ENCODE measurements around the gene EHMT1.

Gene EHMT1

GRCh38 chr9:137660144-137660543 is 41.3 kb downstream of the EHMT1 start:
- Histone ChIP-seq H2AFZ (ENCODE audit: low read length) (no peak overlapping the region), H3K36me3 (replicated peaks; ENCODE audit: insufficient read depth, low read length) (no peaks in the 10 kb centered on the region), H3K27me3 (replicated peaks; ENCODE audit: insufficient read depth, low read length) (no peaks in the 10 kb centered on the region), H3K9ac (ENCODE audit: low read length) (no peak overlapping the region), H3K4me1 (ENCODE audit: low read length) (no peaks in the 10 kb centered on the region), H3K9me2 (replicated peaks; ENCODE audit: insufficient read depth, low read length) (no peaks in the 10 kb centered on the region), H4K20me1 (ENCODE audit: insufficient read depth, low read length) (no peaks in the 10 kb centered on the region), H3K4me3 (ENCODE audit: low read length) (no peak overlapping the region), H3K9me3 (replicated peaks; ENCODE audit: insufficient read depth, low read length) (no peaks in the 10 kb centered on the region), H3K79me2 (ENCODE audit: low read length) (peaks cover 83% of the 10 kb centered on the region), H3K4me2 (ENCODE audit: low read depth, low read length) (no peak overlapping the region), H3F3A (ENCODE audit: insufficient read depth, low read length) (no peaks in the 10 kb centered on the region), H3K27ac (ENCODE audit: low read length) (no peak overlapping the region)
- no peak for DNase-seq
- TF ChIP-seq EZH2phosphoT487 (IDR thresholded peaks at IDR 0.05; ENCODE audit: low read length) (no peak), CTCF (IDR thresholded peaks at IDR 0.05; ENCODE audit: low read length) (no peak), EZH2 (optimal IDR thresholded peaks at IDR 0.05; ENCODE audit: low read depth, low read length) (no peak)

GRCh38 chr9:137663584-137663983 is 44.8 kb downstream of the EHMT1 start:
- Histone ChIP-seq H3K27ac (ENCODE audit: low read length) (no peak overlapping the region), H3K9me3 (replicated peaks; ENCODE audit: insufficient read depth, low read length) (no peaks in the 10 kb centered on the region), H3K36me3 (replicated peaks; ENCODE audit: insufficient read depth, low read length) (0 out of 2 replicates have a peak, but pooled peaks cover 3% of the 10 kb centered on the region), H3K27me3 (replicated peaks; ENCODE audit: insufficient read depth, low read length) (no peaks in the 10 kb centered on the region), H3K9ac (ENCODE audit: low read length) (no peak overlapping the region), H3K4me2 (ENCODE audit: low read depth, low read length) (no peak overlapping the region), H3K79me2 (ENCODE audit: low read length) (peaks cover 91% of the 10 kb centered on the region), H2AFZ (ENCODE audit: low read length) (no peak overlapping the region), H3K4me1 (ENCODE audit: low read length) (peaks cover 27% of the 10 kb centered on the region), H3F3A (ENCODE audit: insufficient read depth, low read length) (peaks cover 20% of the 10 kb centered on the region), H3K9me2 (replicated peaks; ENCODE audit: insufficient read depth, low read length) (no peaks in the 10 kb centered on the region), H4K20me1 (ENCODE audit: insufficient read depth, low read length) (no peaks in the 10 kb centered on the region), H3K4me3 (ENCODE audit: low read length) (no peak overlapping the region)
- no peak for DNase-seq
- TF ChIP-seq EZH2phosphoT487 (IDR thresholded peaks at IDR 0.05; ENCODE audit: low read length) (no peak), CTCF (IDR thresholded peaks at IDR 0.05; ENCODE audit: low read length) (no peak), EZH2 (optimal IDR thresholded peaks at IDR 0.05; ENCODE audit: low read depth, low read length) (no peak)

- Histone ChIP-seq H2AFZ (ENCODE audit: low read length) (no peak overlapping the region), H3K79me2 (ENCODE audit: low read length) (peaks cover 93% of the 10 kb centered on the region), H3K27ac (ENCODE audit: low read length) (no peak overlapping the region), H3K9me3 (replicated peaks; ENCODE audit: insufficient read depth, low read length) (no peaks in the 10 kb centered on the region), H3K4me2 (ENCODE audit: low read depth, low read length) (no peak overlapping the region), H3K9me2 (replicated peaks; ENCODE audit: insufficient read depth, low read length) (no peaks in the 10 kb centered on the region), H3K27me3 (replicated peaks; ENCODE audit: insufficient read depth, low read length) (no peaks in the 10 kb centered on the region), H3K4me1 (ENCODE audit: low read length) (peaks cover 27% of the 10 kb centered on the region), H3K4me3 (ENCODE audit: low read length) (no peak overlapping the region), H3K9ac (ENCODE audit: low read length) (no peak overlapping the region), H3F3A (ENCODE audit: insufficient read depth, low read length) (peaks cover 20% of the 10 kb centered on the region), H4K20me1 (ENCODE audit: insufficient read depth, low read length) (no peaks in the 10 kb centered on the region), H3K36me3 (replicated peaks; ENCODE audit: insufficient read depth, low read length) (0 out of 2 replicates have a peak, but pooled peaks cover 4% of the 10 kb centered on the region)
- DNase-seq: no peak
- no peak for TF ChIP-seq CTCF (IDR thresholded peaks at IDR 0.05; ENCODE audit: low read length)
Measured at GRCh38 chr9:137664676-137665075, 45.9 kb downstream of the EHMT1 start.

Data from MM.1S (cell line).